Activated naive CD8-positive, alpha-beta T cell treated with anti-CD3 and anti-CD28 coated beads for 36 hours (primary cell): ENCODE results near the gene PHLDA1. TPM values are rescaled to one million over a fixed set of nuclear protein-coding genes. Genes with fewer than 3 reads are reported as not detected.

ENCODE experiments used
- DNase-seq: peaks from one replicate; pipeline ENCODE4 v3.0.0; 2021
- H3K27ac Mint-ChIP-seq: one replicate; pipeline ENCODE4 v1.8.0; 2022; ENCODE audit warnings: mild to moderate bottlenecking, moderate library complexity, mixed read lengths
- H3K27me3 Mint-ChIP-seq: one replicate; pipeline ENCODE4 v1.8.0; 2022; ENCODE audit warnings: mild to moderate bottlenecking, mixed read lengths
- H3K36me3 Mint-ChIP-seq: one replicate; pipeline ENCODE4 v1.8.0; 2021; ENCODE audit warnings: mild to moderate bottlenecking, mixed read lengths
- H3K4me1 Mint-ChIP-seq: one replicate; pipeline ENCODE4 v1.8.0; 2021; ENCODE audit warnings: mixed read lengths
- H3K4me3 Mint-ChIP-seq: one replicate; pipeline ENCODE4 v1.8.0; 2022; ENCODE audit warnings: mild to moderate bottlenecking, moderate library complexity, mixed read lengths
- H3K9me3 Mint-ChIP-seq: one replicate; pipeline ENCODE4 v1.8.0; 2022; ENCODE audit warnings: mixed read lengths
- total RNA-seq, 2 experiments: library from RNA; stranded (reverse); gene quantifications; one replicate each; pipeline ENCODE4 v1.2.3, GENCODE V29; 2021

The PHLDA1 gene
- total RNA-seq, 2 experiments from 2014 or later: 41.5 to 41.9 TPM

GRCh38 chr12:75976113-75976512, 55.5 kb downstream of the PHLDA1 start:
- peaks cover 21% of the 10 kb centered on the region for H3K9me3 Mint-ChIP-seq
- DNase-seq: no peak
- peaks cover 66% of the 10 kb centered on the region for H3K4me1 Mint-ChIP-seq
- H3K4me3 Mint-ChIP-seq: no peak overlapping the region
- peak overlapping the region; percentile 61 for H3K27ac Mint-ChIP-seq
- no peaks in the 10 kb centered on the region for H3K27me3 Mint-ChIP-seq
- H3K36me3 Mint-ChIP-seq: peaks cover 14% of the 10 kb centered on the region

GRCh38 chr12:75975702-75976101, 55.9 kb downstream of the PHLDA1 start:
- peaks cover 14% of the 10 kb centered on the region for H3K36me3 Mint-ChIP-seq
- no peak for DNase-seq
- peaks cover 62% of the 10 kb centered on the region for H3K4me1 Mint-ChIP-seq
- no peak overlapping the region for H3K4me3 Mint-ChIP-seq
- H3K9me3 Mint-ChIP-seq: peaks cover 21% of the 10 kb centered on the region
- H3K27me3 Mint-ChIP-seq: no peaks in the 10 kb centered on the region
- peak overlapping the region; percentile 61 for H3K27ac Mint-ChIP-seq

Other genes with a start within 250 kb of the PHLDA1 start
- 1,000 to 10,000 TPM; 1,148 to 1,176 TPM for gene NAP1L1, start 52.9 kb upstream of the PHLDA1 start, total RNA-seq